HepG2 (cell line): ENCODE data around the gene EIF3L. TPM values are rescaled to one million over a fixed set of nuclear protein-coding genes. Genes with fewer than 3 reads are reported as not detected.
A peak's percentile ranks its signal among the peaks of the same experiment; 100 is the strongest.

Experiments
- ATF2 ChIP-seq: sonication (generic); formaldehyde crosslinking; IDR thresholded peaks from 2 replicates; pipeline ENCODE4 v1.4.0; 2020; ENCODE audit warnings: missing genetic modification reagents
- CAMTA2 ChIP-seq: sonication (generic); formaldehyde crosslinking; IDR thresholded peaks from 2 replicates; pipeline ENCODE4 v1.4.0; 2020; ENCODE audit warnings: mild to moderate bottlenecking, missing genetic modification reagents, borderline replicate concordance
- HDAC2 ChIP-seq: sonication (generic); formaldehyde crosslinking; IDR thresholded peaks from 2 replicates; pipeline ENCODE4 v1.4.0; 2020; ENCODE audit warnings: missing genetic modification reagents
- JUN ChIP-seq: sonication (generic); formaldehyde crosslinking; IDR thresholded peaks from 2 replicates; pipeline ENCODE4 v1.4.0; 2020; ENCODE audit warnings: mild to moderate bottlenecking, missing genetic modification reagents
- KDM3A ChIP-seq: IDR thresholded peaks from 2 replicates; pipeline ENCODE4 v1.6.1; 2018; ENCODE audit warnings: low read depth, missing compliant biosample characterization
- NCOA1 ChIP-seq: sonication (generic); formaldehyde crosslinking; IDR thresholded peaks from 2 replicates; pipeline ENCODE4 v1.9.0; 2021; ENCODE audit warnings: missing genetic modification reagents
- NR2C2 ChIP-seq: sonication (generic); formaldehyde crosslinking; IDR thresholded peaks from 2 replicates; pipeline ENCODE4 v1.4.0; 2020; ENCODE audit warnings: missing genetic modification reagents, mild to moderate bottlenecking, moderate library complexity, borderline replicate concordance
- REPIN1 ChIP-seq: sonication (generic); formaldehyde crosslinking; IDR thresholded peaks from 2 replicates; pipeline ENCODE4 v1.8.0; 2022; ENCODE audit warnings: missing genetic modification reagents, low read depth, mild to moderate bottlenecking, borderline replicate concordance
- SMAD1 ChIP-seq: sonication (generic); formaldehyde crosslinking; IDR thresholded peaks from 2 replicates; pipeline ENCODE4 v1.4.0; 2020; ENCODE audit warnings: missing genetic modification reagents, low read depth, mild to moderate bottlenecking, borderline replicate concordance
- ZNF30 ChIP-seq: sonication (generic); formaldehyde crosslinking; IDR thresholded peaks from 2 replicates; pipeline ENCODE4 v1.5.0; 2020; ENCODE audit warnings: mild to moderate bottlenecking, missing genetic modification reagents
- ZNF556 ChIP-seq: sonication (generic); formaldehyde crosslinking; IDR thresholded peaks from 2 replicates; pipeline ENCODE4 v1.4.0; 2020; ENCODE audit warnings: mild to moderate bottlenecking, missing genetic modification reagents, borderline replicate concordance
- ZNF614 ChIP-seq: IDR thresholded peaks from 2 replicates; pipeline ENCODE4 v1.6.1; 2018; ENCODE audit warnings: missing biosample characterization, missing genetic modification reagents, inconsistent platforms, borderline replicate concordance
- ZNF768 ChIP-seq: sonication (generic); formaldehyde crosslinking; IDR thresholded peaks from 2 replicates; pipeline ENCODE4 v1.4.0; 2020; ENCODE audit warnings: missing genetic modification reagents
- ZNF773 ChIP-seq: sonication (generic); formaldehyde crosslinking; IDR thresholded peaks from 2 replicates; pipeline ENCODE4 v1.4.0; 2020; ENCODE audit warnings: missing genetic modification reagents, borderline replicate concordance
- ZNF782 ChIP-seq: sonication (generic); formaldehyde crosslinking; IDR thresholded peaks from 2 replicates; pipeline ENCODE4 v1.4.0; 2020; ENCODE audit warnings: missing genetic modification reagents, mild to moderate bottlenecking, borderline replicate concordance
- polyA plus RNA-seq, 8 experiments: library from polyadenylated mRNA; depleted of rRNA in 3 of 8; stranded (reverse) in 7 of 8; unstranded in 1 of 8; fragments of >200 nt; fragmentation: Illumina TruSeq in 4 of 8; extraction: Trizol in 4 of 8; gene quantifications; 2 replicates each; pipeline versions ENCODE4 v1.2.1 to v1.2.3, GENCODE V29; 2011 to 2016; ENCODE audit warnings: low read depth in 4 of 8, missing spikeins in 1 of 8, mixed read lengths in 1 of 8; ENCODE audit not compliant: insufficient read depth in 1 of 8
- total RNA-seq, 5 experiments: library from RNA; depleted of rRNA; stranded (reverse); fragments of >200 nt; fragmentation: Illumina TruSeq; extraction: Trizol; gene quantifications; 2 replicates each; pipeline ENCODE4 v1.2.3, GENCODE V29; 2016; ENCODE audit warnings: low read depth in 1 of 5
- TF ChIP-seq, protein P1 (sequence below): sonication (generic); formaldehyde crosslinking; IDR thresholded peaks from 2 replicates; pipeline ENCODE4 v1.4.0; 2020; ENCODE audit warnings: missing genetic modification reagents
- TF ChIP-seq, protein P2 (sequence below): IDR thresholded peaks from 2 replicates; pipeline ENCODE4 v1.6.1; 2016; ENCODE audit warnings: missing genetic modification reagents, missing compliant biosample characterization
- TF ChIP-seq, protein P3 (sequence below): sonication (generic); formaldehyde crosslinking; IDR thresholded peaks from 2 replicates; pipeline ENCODE4 v1.5.1; 2020; ENCODE audit warnings: mild to moderate bottlenecking, missing genetic modification reagents, moderate library complexity

Gene EIF3L
- total and polyA plus RNA-seq, 2 of the 13 experiments (the other 11 are each of a cell fraction or from before 2014, with no cell fraction given) = 514 to 793 TPM

GRCh38 chr22:37817705-37818408, 31.4 kb upstream of the EIF3L start (continued):
- TF ChIP-seq, protein P1, sequence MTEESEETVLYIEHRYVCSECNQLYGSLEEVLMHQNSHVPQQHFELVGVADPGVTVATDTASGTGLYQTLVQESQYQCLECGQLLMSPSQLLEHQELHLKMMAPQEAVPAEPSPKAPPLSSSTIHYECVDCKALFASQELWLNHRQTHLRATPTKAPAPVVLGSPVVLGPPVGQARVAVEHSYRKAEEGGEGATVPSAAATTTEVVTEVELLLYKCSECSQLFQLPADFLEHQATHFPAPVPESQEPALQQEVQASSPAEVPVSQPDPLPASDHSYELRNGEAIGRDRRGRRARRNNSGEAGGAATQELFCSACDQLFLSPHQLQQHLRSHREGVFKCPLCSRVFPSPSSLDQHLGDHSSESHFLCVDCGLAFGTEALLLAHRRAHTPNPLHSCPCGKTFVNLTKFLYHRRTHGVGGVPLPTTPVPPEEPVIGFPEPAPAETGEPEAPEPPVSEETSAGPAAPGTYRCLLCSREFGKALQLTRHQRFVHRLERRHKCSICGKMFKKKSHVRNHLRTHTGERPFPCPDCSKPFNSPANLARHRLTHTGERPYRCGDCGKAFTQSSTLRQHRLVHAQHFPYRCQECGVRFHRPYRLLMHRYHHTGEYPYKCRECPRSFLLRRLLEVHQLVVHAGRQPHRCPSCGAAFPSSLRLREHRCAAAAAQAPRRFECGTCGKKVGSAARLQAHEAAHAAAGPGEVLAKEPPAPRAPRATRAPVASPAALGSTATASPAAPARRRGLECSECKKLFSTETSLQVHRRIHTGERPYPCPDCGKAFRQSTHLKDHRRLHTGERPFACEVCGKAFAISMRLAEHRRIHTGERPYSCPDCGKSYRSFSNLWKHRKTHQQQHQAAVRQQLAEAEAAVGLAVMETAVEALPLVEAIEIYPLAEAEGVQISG = peak; percentile 70
- no peak for TF ChIP-seq ZNF30 (CRISPR knock-in tag)
- no peak for TF ChIP-seq SMAD1
- TF ChIP-seq JUN (CRISPR knock-in tag) = no peak; the same call in 1 of the 2 replicates
- peak; percentile 25; the same call in 1 of the 2 replicates for TF ChIP-seq ZNF782 (CRISPR knock-in tag)
- TF ChIP-seq, protein P2, sequence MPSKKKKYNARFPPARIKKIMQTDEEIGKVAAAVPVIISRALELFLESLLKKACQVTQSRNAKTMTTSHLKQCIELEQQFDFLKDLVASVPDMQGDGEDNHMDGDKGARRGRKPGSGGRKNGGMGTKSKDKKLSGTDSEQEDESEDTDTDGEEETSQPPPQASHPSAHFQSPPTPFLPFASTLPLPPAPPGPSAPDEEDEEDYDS = peak; percentile 76
- TF ChIP-seq HDAC2 (CRISPR knock-in tag) = peak; percentile 90
- TF ChIP-seq ZNF768 (CRISPR knock-in tag) = peak; percentile 77
- TF ChIP-seq ATF2 (CRISPR knock-in tag) = peak; percentile 66; the same call in 1 of the 2 replicates
- peak; percentile 99 for TF ChIP-seq KDM3A
- TF ChIP-seq ZNF556 (CRISPR knock-in tag) = peak; percentile 57; the same call in 1 of the 2 replicates
- TF ChIP-seq CAMTA2 (CRISPR knock-in tag) = no peak
- TF ChIP-seq NCOA1 (CRISPR knock-in tag) = no peak
- TF ChIP-seq NR2C2 (CRISPR knock-in tag) = peak; percentile 58
- TF ChIP-seq REPIN1 (CRISPR knock-in tag) = peak; percentile 89
- TF ChIP-seq ZNF614 = peak; percentile 72; the same call in 1 of the 2 replicates
- peak; percentile 64; the same call in 1 of the 2 replicates for TF ChIP-seq ZNF773
- TF ChIP-seq, protein P3, sequence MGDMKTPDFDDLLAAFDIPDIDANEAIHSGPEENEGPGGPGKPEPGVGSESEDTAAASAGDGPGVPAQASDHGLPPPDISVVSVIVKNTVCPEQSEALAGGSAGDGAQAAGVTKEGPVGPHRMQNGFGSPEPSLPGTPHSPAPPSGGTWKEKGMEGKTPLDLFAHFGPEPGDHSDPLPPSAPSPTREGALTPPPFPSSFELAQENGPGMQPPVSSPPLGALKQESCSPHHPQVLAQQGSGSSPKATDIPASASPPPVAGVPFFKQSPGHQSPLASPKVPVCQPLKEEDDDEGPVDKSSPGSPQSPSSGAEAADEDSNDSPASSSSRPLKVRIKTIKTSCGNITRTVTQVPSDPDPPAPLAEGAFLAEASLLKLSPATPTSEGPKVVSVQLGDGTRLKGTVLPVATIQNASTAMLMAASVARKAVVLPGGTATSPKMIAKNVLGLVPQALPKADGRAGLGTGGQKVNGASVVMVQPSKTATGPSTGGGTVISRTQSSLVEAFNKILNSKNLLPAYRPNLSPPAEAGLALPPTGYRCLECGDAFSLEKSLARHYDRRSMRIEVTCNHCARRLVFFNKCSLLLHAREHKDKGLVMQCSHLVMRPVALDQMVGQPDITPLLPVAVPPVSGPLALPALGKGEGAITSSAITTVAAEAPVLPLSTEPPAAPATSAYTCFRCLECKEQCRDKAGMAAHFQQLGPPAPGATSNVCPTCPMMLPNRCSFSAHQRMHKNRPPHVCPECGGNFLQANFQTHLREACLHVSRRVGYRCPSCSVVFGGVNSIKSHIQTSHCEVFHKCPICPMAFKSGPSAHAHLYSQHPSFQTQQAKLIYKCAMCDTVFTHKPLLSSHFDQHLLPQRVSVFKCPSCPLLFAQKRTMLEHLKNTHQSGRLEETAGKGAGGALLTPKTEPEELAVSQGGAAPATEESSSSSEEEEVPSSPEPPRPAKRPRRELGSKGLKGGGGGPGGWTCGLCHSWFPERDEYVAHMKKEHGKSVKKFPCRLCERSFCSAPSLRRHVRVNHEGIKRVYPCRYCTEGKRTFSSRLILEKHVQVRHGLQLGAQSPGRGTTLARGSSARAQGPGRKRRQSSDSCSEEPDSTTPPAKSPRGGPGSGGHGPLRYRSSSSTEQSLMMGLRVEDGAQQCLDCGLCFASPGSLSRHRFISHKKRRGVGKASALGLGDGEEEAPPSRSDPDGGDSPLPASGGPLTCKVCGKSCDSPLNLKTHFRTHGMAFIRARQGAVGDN (CRISPR knock-in tag) = peak; percentile 96
